Caco-2 (cell line): ENCODE measurements around the gene BCL2L11. TPM values are rescaled to one million over a fixed set of nuclear protein-coding genes. Genes with fewer than 3 reads are reported as not detected.

ENCODE experiments used
- BruUV-seq: library from RNA; stranded (reverse); fragments of 400-500 nt; replicated peaks from 2 replicates; lab custom pipeline; 2021; lab: Mats Ljungman, UMichigan
- CTCF ChIA-PET: fragments of 300-600 bp; sonication (Branson Sonifier 250); formaldehyde crosslinking; loops from one replicate; lab custom pipeline; 2022; ENCODE audit warnings: antibody characterized with exemption; lab: Charles Lee
- POLR2A ChIA-PET: fragments of 300-600 bp; sonication (Branson Sonifier 250); formaldehyde crosslinking; loops from one replicate; lab custom pipeline; 2022; ENCODE audit warnings: antibody characterized with exemption; lab: Charles Lee
- DNase-seq, 2 experiments: peaks; one replicate each; pipeline versions ENCODE4 v3.0.0 to v3.0.0-alpha.2; 2020 to 2022
- H3K27me3 ChIP-seq: replicated peaks from 2 replicates; pipeline ENCODE4 v1.6.0; 2011; ENCODE audit warnings: low read length; ENCODE audit not compliant: control insufficient read depth, insufficient read depth
- H3K36me3 ChIP-seq: 2 replicates; pipeline ENCODE4 v1.5.1; 2011; ENCODE audit warnings: low read length; ENCODE audit not compliant: control insufficient read depth, insufficient read depth
- H3K4me1 ChIP-seq: fragments of 250-450 bp; sonication (Bioruptor Pico); 2 replicates; pipeline ENCODE4 v1.5.1; 2020; ENCODE audit warnings: mild to moderate bottlenecking
- H3K4me3 ChIP-seq: 2 replicates; pipeline ENCODE4 v1.5.1; 2011; ENCODE audit warnings: low read depth, mild to moderate bottlenecking, control low read depth, low read length
- H3K9me3 ChIP-seq: fragments of 250-450 bp; sonication (Bioruptor Pico); 2 replicates; pipeline ENCODE4 v1.5.1; 2020; ENCODE audit warnings: mild to moderate bottlenecking, moderate library complexity
- H3K27ac Mint-ChIP-seq: one replicate; pipeline ENCODE4 v1.8.0; 2022; ENCODE audit warnings: mixed read lengths; ENCODE audit not compliant: unreplicated experiment
- H3K27me3 Mint-ChIP-seq: one replicate; pipeline ENCODE4 v1.8.0; 2022; ENCODE audit warnings: mixed read lengths; ENCODE audit not compliant: insufficient read depth, unreplicated experiment
- H3K36me3 Mint-ChIP-seq: one replicate; pipeline ENCODE4 v1.8.0; 2022; ENCODE audit warnings: mild to moderate bottlenecking, mixed read lengths; ENCODE audit not compliant: insufficient read depth, unreplicated experiment
- H3K4me1 Mint-ChIP-seq: one replicate; pipeline ENCODE4 v1.8.0; 2022; ENCODE audit warnings: low read depth, mixed read lengths; ENCODE audit not compliant: unreplicated experiment
- H3K4me3 Mint-ChIP-seq: one replicate; pipeline ENCODE4 v1.8.0; 2022; ENCODE audit warnings: mild to moderate bottlenecking, moderate library complexity, mixed read lengths; ENCODE audit not compliant: unreplicated experiment
- H3K9me3 Mint-ChIP-seq: one replicate; pipeline ENCODE4 v1.8.0; 2022; ENCODE audit warnings: mixed read lengths; ENCODE audit not compliant: unreplicated experiment
- CTCF ChIP-seq, 2 experiments: fragments of 200-600 bp in 1 of 2; IDR thresholded peaks; 1 replicate in 1 of 2; 2 replicates in 1 of 2; pipeline versions ENCODE4 v1.5.1 to v1.8.0; 2011 to 2022; ENCODE audit warnings: antibody characterized with exemption in 1 of 2, control low read depth in 1 of 2, inconsistent platforms in 1 of 2, low read depth in 1 of 2, low read length in 1 of 2, mild to moderate bottlenecking in 1 of 2, moderate library complexity in 1 of 2; ENCODE audit not compliant: insufficient read depth in 1 of 2, severe bottlenecking in 1 of 2, unreplicated experiment in 1 of 2
- intact Hi-C: fragments of 100-400 bp; cut with micrococcal nuclease; formaldehyde crosslinking; loops from one replicate; pipeline ENCODE4 v1.10.0; 2022; ENCODE audit not compliant: unreplicated experiment
- total RNA-seq: library from RNA; stranded (reverse); gene quantifications from 2 replicates; pipeline ENCODE4 v1.2.3, GENCODE V29; 2022

Gene BCL2L11
- total RNA-seq, 1 experiment from 2014 or later, result 28.9 TPM

DNA sequence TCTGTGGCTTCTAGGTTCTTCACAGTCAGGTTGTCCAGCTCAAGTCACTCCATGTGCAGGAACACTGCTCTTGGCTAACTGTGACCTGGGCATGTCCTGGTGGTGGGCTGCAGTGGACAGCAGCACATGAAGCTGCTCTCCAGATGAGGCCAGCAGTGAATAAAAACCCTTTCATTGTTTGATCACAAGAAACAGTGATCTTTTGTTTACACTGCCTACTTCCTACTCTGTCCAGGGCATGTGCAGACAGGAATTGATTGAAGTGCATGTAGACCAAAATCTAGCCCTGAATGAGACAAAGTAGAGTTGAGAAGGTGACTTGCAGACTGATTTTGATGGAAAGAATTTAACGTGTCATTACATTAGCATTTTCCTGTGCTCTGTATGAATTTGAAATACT, 34.9 kb downstream of the BCL2L11 start:
- H3K4me1 Mint-ChIP-seq, result no peaks in the 10 kb centered on the region
- CTCF ChIA-PET, result no interaction called here

GRCh38 chr2:111156529-111156928, 35.8 kb downstream of the BCL2L11 start:
- CTCF ChIA-PET, result no interaction called here
- no peak for DNase-seq
- no peaks in the 10 kb centered on the region for H3K4me1 Mint-ChIP-seq
- Histone ChIP-seq H3K36me3 (peaks cover 11% of the 10 kb centered on the region), H3K27me3 (no peaks in the 10 kb centered on the region), H3K9me3 (no peaks in the 10 kb centered on the region), H3K4me1 (no peaks in the 10 kb centered on the region), H3K4me3 (no peak overlapping the region)
- H3K36me3 Mint-ChIP-seq, result peaks cover 31% of the 10 kb centered on the region
- H3K9me3 Mint-ChIP-seq, result no peaks in the 10 kb centered on the region
- H3K27me3 Mint-ChIP-seq, result no peaks in the 10 kb centered on the region
- H3K4me3 Mint-ChIP-seq, result no peak overlapping the region
- POLR2A ChIA-PET, result no interaction called here
- no TSS peak for BruUV-seq
- no peak for TF ChIP-seq CTCF (IDR thresholded peaks at IDR 0.05; ENCODE audit: insufficient read depth in 1 of 2, low read depth in 1 of 2, low read length in 1 of 2, severe bottlenecking in 1 of 2, unreplicated experiment in 1 of 2)
- intact Hi-C loops, result no loop called here
- no peak overlapping the region for H3K27ac Mint-ChIP-seq

More for the DNA sequence above, 34.9 kb downstream of the BCL2L11 start:
- no peaks in the 10 kb centered on the region for H3K9me3 ChIP-seq
- POLR2A ChIA-PET, result no interaction called here
- intact Hi-C loops, result no loop called here
- Mint-ChIP-seq H3K27ac (no peak overlapping the region), H3K36me3 (peaks cover 28% of the 10 kb centered on the region), H3K4me3 (no peak overlapping the region), H3K9me3 (no peaks in the 10 kb centered on the region), H3K27me3 (no peaks in the 10 kb centered on the region)
- H3K27me3 ChIP-seq, result no peaks in the 10 kb centered on the region
- no peaks in the 10 kb centered on the region for H3K4me1 ChIP-seq
- DNase-seq, result no peak
- no peak overlapping the region for H3K4me3 ChIP-seq
- peaks cover 7% of the 10 kb centered on the region for H3K36me3 ChIP-seq
- no peak for TF ChIP-seq CTCF (IDR thresholded peaks at IDR 0.05; ENCODE audit: insufficient read depth in 1 of 2, low read depth in 1 of 2, low read length in 1 of 2, severe bottlenecking in 1 of 2, unreplicated experiment in 1 of 2)
- BruUV-seq, result no TSS peak

- BruUV-seq, result no TSS peak
- CTCF ChIA-PET, result no interaction called here
- no peak overlapping the region for H3K4me3 Mint-ChIP-seq
- Histone ChIP-seq H3K9me3 (no peaks in the 10 kb centered on the region), H3K36me3 (peaks cover 10% of the 10 kb centered on the region), H3K27me3 (no peaks in the 10 kb centered on the region), H3K4me1 (peaks cover 2% of the 10 kb centered on the region; the same call in 1 of the 2 replicates), H3K4me3 (no peak overlapping the region)
- peaks cover 27% of the 10 kb centered on the region for H3K36me3 Mint-ChIP-seq
- H3K9me3 Mint-ChIP-seq, result no peaks in the 10 kb centered on the region
- H3K27ac Mint-ChIP-seq, result no peak overlapping the region
- H3K27me3 Mint-ChIP-seq, result no peaks in the 10 kb centered on the region
- no peak for TF ChIP-seq CTCF (IDR thresholded peaks at IDR 0.05; ENCODE audit: insufficient read depth in 1 of 2, low read depth in 1 of 2, low read length in 1 of 2, severe bottlenecking in 1 of 2, unreplicated experiment in 1 of 2)
- H3K4me1 Mint-ChIP-seq, result no peaks in the 10 kb centered on the region
- POLR2A ChIA-PET, result no interaction called here
- intact Hi-C loops, result no loop called here
- DNase-seq, result no peak
Measured at GRCh38 chr2:111157071-111157661, 36.5 kb downstream of the BCL2L11 start.
